Measurements from ENCODE around the gene PTPRM.

DNA sequence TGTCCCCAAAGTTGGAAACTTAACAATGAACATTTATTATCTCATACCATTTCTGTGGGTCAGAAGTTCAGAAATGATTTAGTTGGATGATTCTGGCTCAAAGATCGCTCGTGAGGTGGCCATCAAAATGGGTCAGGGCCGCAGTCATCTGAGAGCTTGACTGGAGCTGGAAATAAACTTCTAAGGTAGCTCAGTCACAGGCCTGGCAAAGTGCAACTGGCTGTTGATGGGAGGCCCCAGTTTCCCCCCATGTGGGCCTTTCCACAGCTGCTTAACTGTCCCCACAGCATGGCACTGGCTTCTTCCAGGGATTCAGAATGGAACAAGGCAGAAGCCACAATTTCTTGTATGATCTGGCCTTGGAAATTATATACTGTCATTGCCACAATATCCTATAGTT is 842.0 kb downstream of the PTPRM start:
- TF ChIP-seq, protein P1, sequence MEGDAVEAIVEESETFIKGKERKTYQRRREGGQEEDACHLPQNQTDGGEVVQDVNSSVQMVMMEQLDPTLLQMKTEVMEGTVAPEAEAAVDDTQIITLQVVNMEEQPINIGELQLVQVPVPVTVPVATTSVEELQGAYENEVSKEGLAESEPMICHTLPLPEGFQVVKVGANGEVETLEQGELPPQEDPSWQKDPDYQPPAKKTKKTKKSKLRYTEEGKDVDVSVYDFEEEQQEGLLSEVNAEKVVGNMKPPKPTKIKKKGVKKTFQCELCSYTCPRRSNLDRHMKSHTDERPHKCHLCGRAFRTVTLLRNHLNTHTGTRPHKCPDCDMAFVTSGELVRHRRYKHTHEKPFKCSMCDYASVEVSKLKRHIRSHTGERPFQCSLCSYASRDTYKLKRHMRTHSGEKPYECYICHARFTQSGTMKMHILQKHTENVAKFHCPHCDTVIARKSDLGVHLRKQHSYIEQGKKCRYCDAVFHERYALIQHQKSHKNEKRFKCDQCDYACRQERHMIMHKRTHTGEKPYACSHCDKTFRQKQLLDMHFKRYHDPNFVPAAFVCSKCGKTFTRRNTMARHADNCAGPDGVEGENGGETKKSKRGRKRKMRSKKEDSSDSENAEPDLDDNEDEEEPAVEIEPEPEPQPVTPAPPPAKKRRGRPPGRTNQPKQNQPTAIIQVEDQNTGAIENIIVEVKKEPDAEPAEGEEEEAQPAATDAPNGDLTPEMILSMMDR (IDR thresholded peaks at IDR 0.05) = no peak
- TF ChIP-seq, protein P2, sequence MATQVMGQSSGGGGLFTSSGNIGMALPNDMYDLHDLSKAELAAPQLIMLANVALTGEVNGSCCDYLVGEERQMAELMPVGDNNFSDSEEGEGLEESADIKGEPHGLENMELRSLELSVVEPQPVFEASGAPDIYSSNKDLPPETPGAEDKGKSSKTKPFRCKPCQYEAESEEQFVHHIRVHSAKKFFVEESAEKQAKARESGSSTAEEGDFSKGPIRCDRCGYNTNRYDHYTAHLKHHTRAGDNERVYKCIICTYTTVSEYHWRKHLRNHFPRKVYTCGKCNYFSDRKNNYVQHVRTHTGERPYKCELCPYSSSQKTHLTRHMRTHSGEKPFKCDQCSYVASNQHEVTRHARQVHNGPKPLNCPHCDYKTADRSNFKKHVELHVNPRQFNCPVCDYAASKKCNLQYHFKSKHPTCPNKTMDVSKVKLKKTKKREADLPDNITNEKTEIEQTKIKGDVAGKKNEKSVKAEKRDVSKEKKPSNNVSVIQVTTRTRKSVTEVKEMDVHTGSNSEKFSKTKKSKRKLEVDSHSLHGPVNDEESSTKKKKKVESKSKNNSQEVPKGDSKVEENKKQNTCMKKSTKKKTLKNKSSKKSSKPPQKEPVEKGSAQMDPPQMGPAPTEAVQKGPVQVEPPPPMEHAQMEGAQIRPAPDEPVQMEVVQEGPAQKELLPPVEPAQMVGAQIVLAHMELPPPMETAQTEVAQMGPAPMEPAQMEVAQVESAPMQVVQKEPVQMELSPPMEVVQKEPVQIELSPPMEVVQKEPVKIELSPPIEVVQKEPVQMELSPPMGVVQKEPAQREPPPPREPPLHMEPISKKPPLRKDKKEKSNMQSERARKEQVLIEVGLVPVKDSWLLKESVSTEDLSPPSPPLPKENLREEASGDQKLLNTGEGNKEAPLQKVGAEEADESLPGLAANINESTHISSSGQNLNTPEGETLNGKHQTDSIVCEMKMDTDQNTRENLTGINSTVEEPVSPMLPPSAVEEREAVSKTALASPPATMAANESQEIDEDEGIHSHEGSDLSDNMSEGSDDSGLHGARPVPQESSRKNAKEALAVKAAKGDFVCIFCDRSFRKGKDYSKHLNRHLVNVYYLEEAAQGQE (IDR thresholded peaks at IDR 0.05; ENCODE audit: insufficient read depth in 1 of 2, low read depth in 2 of 2, low read length in 1 of 2) = no peak
- TF ChIP-seq SIN3A (IDR thresholded peaks at IDR 0.05; ENCODE audit: borderline replicate concordance, insufficient read depth, low read depth, low read length) = no peak
- TF ChIP-seq POLR2AphosphoS5 (IDR thresholded peaks at IDR 0.05; ENCODE audit: low read depth, low read length) = no peak
- TF ChIP-seq TCF7L2 (IDR thresholded peaks at IDR 0.05; ENCODE audit: low read depth, low read length) = no peak

Measured in Panc1 (cell line).